GM12891 (cell line): Measurements from ENCODE around the gene FAM221B. TPM values are rescaled to one million over a fixed set of nuclear protein-coding genes. Genes with fewer than 3 reads are reported as not detected.

Experiments
- DNase-seq: peaks from one replicate; pipeline ENCODE4 v3.0.0; 2011; ENCODE audit warnings: low spot score; ENCODE audit not compliant: insufficient read length
- FAIRE-seq: peaks from 2 replicates; lab custom pipeline; 2011; peaks lifted over from hg19 to GRCh38; lab: Jason Lieb, UNC
- PAX5 ChIP-seq: IDR thresholded peaks from 2 replicates; pipeline ENCODE4 v1.6.1; 2011; ENCODE audit warnings: low read length, moderate library complexity, mild to moderate bottlenecking; ENCODE audit not compliant: insufficient read depth, severe bottlenecking
- POLR2A ChIP-seq: IDR thresholded peaks from 2 replicates; pipeline ENCODE4 v1.6.1; 2011; ENCODE audit warnings: low read depth, low read length, control low read depth
- POLR2AphosphoS5 ChIP-seq: IDR thresholded peaks from 2 replicates; pipeline ENCODE4 v1.6.1; 2011; ENCODE audit warnings: low read depth, low read length, control low read depth
- POU2F2 ChIP-seq: IDR thresholded peaks from 2 replicates; pipeline ENCODE4 v1.6.1; 2011; ENCODE audit warnings: low read depth, mild to moderate bottlenecking, control low read depth, low read length, moderate library complexity
- SPI1 ChIP-seq: IDR thresholded peaks from 2 replicates; pipeline ENCODE4 v1.6.1; 2011; ENCODE audit warnings: low read depth, low read length, control low read depth
- TAF1 ChIP-seq: IDR thresholded peaks from 2 replicates; pipeline ENCODE4 v1.6.1; 2011; ENCODE audit warnings: low read depth, low read length, control low read depth
- polyA plus RNA-seq: library from polyadenylated mRNA; unstranded; fragments of >200 nt; gene quantifications from one replicate; pipeline ENCODE4 v1.2.1, GENCODE V29; 2012; ENCODE audit warnings: low read depth, missing spikeins, inconsistent platforms; ENCODE audit not compliant: missing spikeins

The FAM221B gene
- polyA plus RNA-seq, result not detected

DNA sequence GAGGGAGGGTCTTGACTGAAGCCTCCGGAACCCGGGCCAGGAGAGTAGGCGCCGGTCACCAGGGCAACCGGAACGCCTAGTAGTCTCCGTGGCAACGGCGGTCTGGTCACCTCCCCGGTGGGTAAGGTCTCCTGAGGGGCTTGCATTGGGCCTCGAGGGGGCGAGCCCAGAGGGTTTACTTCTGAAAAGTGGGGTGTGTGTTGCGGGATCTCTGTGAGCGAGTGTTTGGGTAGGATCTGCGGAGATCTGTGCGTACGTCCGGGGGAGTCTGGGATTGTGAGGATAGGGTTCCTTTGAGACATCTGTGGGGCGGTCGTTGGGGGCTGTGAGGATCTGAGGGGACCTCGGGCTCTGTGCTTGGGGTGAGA lies at the start of gene FAM221B:
Gene FAM221B (minus strand): TSS at position 17 of the 368 bp plus-strand sequence. CDS start 2,571 bp downstream, outside the sequence.
- DNase-seq, result no peak
- FAIRE-seq, result peak; percentile 31
- no peak for TF ChIP-seq POU2F2
- no peak for TF ChIP-seq POLR2A
- no peak for TF ChIP-seq POLR2AphosphoS5
- TF ChIP-seq TAF1, result no peak
- TF ChIP-seq PAX5, result no peak
- no peak for TF ChIP-seq SPI1

- no peak for TF ChIP-seq SPI1
- no peak for TF ChIP-seq POU2F2
- TF ChIP-seq POLR2A, result no peak
- TF ChIP-seq PAX5, result no peak
- no peak for DNase-seq
- no peak for FAIRE-seq
These were observed 44.0 kb upstream of the FAM221B start for GRCh38 chr9:35872505-35872904.

DNA sequence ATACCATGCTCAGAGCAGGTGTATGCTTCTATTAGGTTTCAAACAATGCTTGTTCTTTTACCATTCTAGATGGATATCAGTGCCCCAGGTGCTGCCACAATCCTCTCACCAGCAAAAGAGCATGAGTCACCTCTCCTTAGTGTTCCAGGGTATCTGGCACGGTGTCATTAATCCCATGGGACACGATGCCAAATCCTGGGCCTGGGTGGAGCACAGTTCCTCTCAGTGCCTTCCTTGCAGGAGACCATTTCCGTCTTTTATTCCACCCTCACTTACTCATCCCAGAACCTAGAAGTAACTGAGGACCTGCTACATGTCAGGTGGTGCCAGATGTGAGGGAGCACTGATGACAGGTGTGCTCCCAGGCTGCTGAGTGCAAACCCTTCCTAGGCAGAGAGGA lies 43.0 kb upstream of the FAM221B start:
- FAIRE-seq (no peak), DNase-seq (no peak)
- TF ChIP-seq POU2F2 (no peak), POLR2AphosphoS5 (no peak), PAX5 (no peak), SPI1 (no peak), TAF1 (no peak), POLR2A (no peak)

DNA sequence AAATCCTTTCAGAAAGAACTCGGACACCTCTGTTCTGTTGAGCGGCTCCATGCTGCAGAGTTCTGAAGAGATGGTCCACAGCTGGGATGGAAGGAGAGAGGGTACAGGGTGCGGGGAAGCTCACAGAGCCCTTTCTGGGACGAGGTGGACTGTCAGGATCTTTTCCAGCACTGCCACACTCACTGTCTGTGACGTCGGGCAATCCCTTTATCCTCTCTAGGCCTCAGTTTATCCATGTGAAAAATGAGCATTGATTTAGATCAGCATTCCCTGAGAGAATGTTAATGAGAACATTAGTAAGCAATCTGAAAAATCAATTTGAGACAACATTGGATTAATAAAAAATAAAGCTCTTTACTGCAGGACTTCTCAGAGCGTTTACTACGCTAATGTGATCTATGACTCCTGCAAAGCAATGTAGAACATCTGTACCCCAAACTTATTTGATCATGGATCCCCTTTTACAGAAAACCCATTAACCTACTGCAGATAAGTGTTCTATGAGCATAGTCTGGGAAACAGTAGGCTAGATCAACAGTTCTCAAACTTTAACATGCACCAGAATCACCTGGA lies 41.9 kb upstream of the FAM221B start, which contains the start of gene OR13J1:
Gene OR13J1 (minus strand): TSS at position 51 of the 573 bp plus-strand sequence. CDS start 0 bp downstream, at position 51.
- TF ChIP-seq POLR2AphosphoS5, result no peak
- TF ChIP-seq POU2F2, result no peak
- TF ChIP-seq POLR2A, result no peak
- TF ChIP-seq SPI1, result no peak
- no peak for TF ChIP-seq PAX5
- no peak for TF ChIP-seq TAF1
- DNase-seq, result no peak
- FAIRE-seq, result no peak

DNA sequence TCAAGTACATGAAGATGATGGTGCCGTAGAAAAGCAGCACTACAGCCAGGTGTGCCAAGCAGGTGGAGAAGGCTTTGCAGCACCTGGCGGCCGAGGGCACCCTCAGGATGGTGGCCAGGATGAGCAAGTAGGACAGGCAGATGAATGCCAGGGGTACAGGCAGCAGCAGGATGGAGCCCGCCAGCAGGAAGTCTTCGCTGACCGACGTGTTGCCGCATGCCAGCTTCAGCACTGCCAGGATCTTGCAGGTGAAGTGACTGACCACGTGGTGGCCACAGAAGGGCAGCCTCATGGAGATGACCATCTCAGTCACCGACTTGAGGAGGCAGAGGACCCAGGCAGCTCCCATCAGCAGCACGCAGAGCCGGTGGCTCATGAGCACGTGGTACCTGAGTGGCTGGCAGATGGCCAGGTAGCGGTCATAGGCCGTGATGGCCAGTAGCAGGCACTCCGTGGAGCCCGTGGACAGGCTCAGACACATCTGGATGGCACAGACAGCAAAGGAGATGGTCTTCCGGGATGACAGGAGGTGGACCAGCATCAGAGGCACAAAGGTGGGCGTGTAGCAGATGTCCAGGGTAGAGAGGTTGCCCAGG lies 41.2 kb upstream of the FAM221B start:
- no peak for DNase-seq
- FAIRE-seq, result no peak
- no peak for TF ChIP-seq PAX5
- TF ChIP-seq TAF1, result no peak
- TF ChIP-seq SPI1, result no peak
- no peak for TF ChIP-seq POLR2AphosphoS5
- no peak for TF ChIP-seq POLR2A
- no peak for TF ChIP-seq POU2F2

- DNase-seq (no peak), FAIRE-seq (no peak)
- no peak for TF ChIP-seq POLR2A
- no peak for TF ChIP-seq PAX5
- TF ChIP-seq SPI1, result no peak
- TF ChIP-seq POU2F2, result no peak
- TF ChIP-seq POLR2AphosphoS5, result no peak
- TF ChIP-seq TAF1, result no peak
These were observed 40.4 kb upstream of the FAM221B start for GRCh38 chr9:35868933-35869332.

- no peak for DNase-seq
- TF ChIP-seq SPI1 (no peak), PAX5 (no peak), POLR2AphosphoS5 (no peak), POLR2A (no peak), POU2F2 (no peak)
- FAIRE-seq, result no peak
These were observed 39.0 kb upstream of the FAM221B start for GRCh38 chr9:35867538-35867937.

DNA sequence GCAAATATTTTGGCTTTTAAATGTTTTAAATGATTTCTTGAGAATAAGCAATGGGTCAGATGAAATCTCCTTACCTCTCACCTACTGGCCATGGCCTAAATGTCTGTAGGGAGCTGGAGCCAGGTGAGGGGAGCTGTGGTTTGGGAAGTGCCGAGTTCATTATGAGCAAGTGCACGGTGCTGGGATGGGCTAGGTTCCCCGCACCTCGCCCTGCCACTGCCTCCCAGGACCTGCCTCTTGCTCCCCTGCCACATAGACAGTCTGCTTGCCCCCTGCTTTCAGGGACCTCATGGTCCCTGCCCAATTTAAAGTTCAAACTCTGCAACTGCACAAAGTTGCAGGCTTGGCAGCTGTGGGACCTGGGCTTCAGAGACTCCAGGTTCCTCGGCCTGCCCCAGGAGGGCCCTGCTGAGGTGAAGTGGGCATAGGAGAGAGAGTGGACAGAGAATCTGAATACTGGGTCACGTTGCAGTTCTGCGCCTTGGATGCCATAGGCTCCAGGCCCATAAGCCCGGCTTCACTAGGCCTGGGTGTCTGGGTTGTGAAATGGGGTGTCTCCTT lies 36.2 kb upstream of the FAM221B start:
- DNase-seq, result no peak
- FAIRE-seq, result no peak
- no peak for TF ChIP-seq POLR2A
- TF ChIP-seq SPI1, result no peak
- no peak for TF ChIP-seq PAX5
- TF ChIP-seq POU2F2, result no peak
- TF ChIP-seq POLR2AphosphoS5, result no peak
- no peak for TF ChIP-seq TAF1

GRCh38 chr9:35863583-35863982 lies 35.1 kb upstream of the FAM221B start:
- no peak for TF ChIP-seq TAF1
- TF ChIP-seq POLR2A, result no peak
- TF ChIP-seq POLR2AphosphoS5, result no peak
- TF ChIP-seq POU2F2, result no peak
- no peak for TF ChIP-seq SPI1
- no peak for TF ChIP-seq PAX5
- FAIRE-seq, result no peak
- no peak for DNase-seq
